Heart right ventricle (tissue), 16 donors: Measurements from ENCODE around the gene MAN1C1. TPM values are rescaled to one million over a fixed set of nuclear protein-coding genes. Genes with fewer than 3 reads are reported as not detected.

Experiments used
- ATAC-seq, 8 donors: fragments of 200-7000 bp; cut with Tn5 transposase; one replicate each; pipeline ENCODE4 v1.9.1; 2020; ENCODE audit warnings: mild to moderate bottlenecking in 8 of 8, moderate library complexity in 8 of 8, moderate number of reproducible peaks in 1 of 8
- DNase-seq, 2 donors: peaks; one replicate each; pipeline ENCODE4 v3.0.0-alpha.2; 2020
- H3K27ac ChIP-seq, 10 donors: fragments of 200-600 bp; sonication (generic) in 2 of 10; one replicate each; pipeline versions ENCODE4 v1.5.0 to v1.8.0; 2020 to 2022; ENCODE audit warnings: mild to moderate bottlenecking in 3 of 10
- H3K27me3 ChIP-seq, 7 donors: fragments of 200-600 bp; one replicate each; pipeline ENCODE4 v1.8.0; 2021 to 2022; ENCODE audit warnings: mild to moderate bottlenecking in 2 of 7
- H3K36me3 ChIP-seq, 9 donors: fragments of 200-600 bp; sonication (generic) in 1 of 9; one replicate each; pipeline versions ENCODE4 v1.5.0 to v1.8.0; 2020 to 2022; ENCODE audit warnings: mild to moderate bottlenecking in 2 of 9
- H3K4me1 ChIP-seq, 9 donors: fragments of 200-600 bp; sonication (generic) in 1 of 9; one replicate each; pipeline versions ENCODE4 v1.5.0 to v1.8.0; 2020 to 2022; ENCODE audit warnings: mild to moderate bottlenecking in 4 of 9
- H3K4me3 ChIP-seq, 10 donors: fragments of 200-600 bp; sonication (generic) in 2 of 10; one replicate each; pipeline versions ENCODE4 v1.5.0 to v1.8.0; 2020 to 2022; ENCODE audit warnings: mild to moderate bottlenecking in 7 of 10, moderate library complexity in 2 of 10
- H3K9me3 ChIP-seq, 11 donors: fragments of 200-600 bp in 10 of 11; sonication (generic) in 2 of 11; one replicate each; pipeline versions ENCODE4 v1.5.0 to v1.8.0; 2013 to 2022; ENCODE audit warnings: mild to moderate bottlenecking in 2 of 11, control low read depth in 1 of 11, moderate library complexity in 1 of 11
- CTCF ChIP-seq, 9 donors: fragments of 200-600 bp; sonication (generic) in 2 of 9; IDR thresholded peaks; one replicate each; pipeline versions ENCODE4 v1.5.0 to v1.8.0; 2021 to 2022; ENCODE audit warnings: antibody characterized with exemption in 9 of 9, mild to moderate bottlenecking in 5 of 9, moderate library complexity in 1 of 9
- WGBS, 2 donors: extraction: QIAGEN DNeasy Blood & Tissue Kit; methylation state at CpG; one replicate each; pipeline ENCODE4 v1.1.7; 2013; ENCODE audit warnings: inconsistent platforms in 1 of 2; 5-methylcytosine and 5-hydroxymethylcytosine counted together
- intact Hi-C, 10 donors: fragments of 100-400 bp; cut with DNase I; formaldehyde crosslinking; loops; one replicate each; pipeline versions ENCODE4 v1.11.1 to v1.14.2; 2022
- polyA plus RNA-seq, 2 donors: library from polyadenylated mRNA; stranded (reverse); fragments of 200-250 nt; gene quantifications; one replicate each; pipeline ENCODE4 v1.2.3, GENCODE V29; 2013
- total RNA-seq, 10 donors: library from RNA; stranded (reverse); fragmentation: NEBNext Ultra II Directional in 3 of 10; extraction: Animal tissue kit (Norgen Biotek cat#: 25700) in 3 of 10; gene quantifications; one replicate each; pipeline versions ENCODE4 v1.2.1 to v1.2.4, GENCODE V29; 2021 to 2023
- donor health status: Arrhythmogenic right ventricular cardiomyopathy.
- donor health status: ischemic (EF 13 %, LVEDD 7.1; RV severe dilation, severe dysfunction).
- donor health status: healthy with polysubstance abuse.
- donor health status: DM: no; HTN: yes; CAD: no.
- donor health status: DM: no; HTN: no; CAD: no.
- donor health status: ischemic (EF 25% LVEDD 6.9; RV normal size, moderate dysfunction).
- donor health status: ischemic (EF 25% LVEDD 5.7; RV mildly dilated, moderate dysfunction).
- donor health status: healthy.
- donor health status: DM: yes; HTN: yes; CAD: no.
- donor health status: Ischemic cardiomyopathy.
- donor health status: ischemic (EF 35%, LVEDD 5.7; RV mildly dilated, moderate dysfunction).
- donor health status: nonischemic (EF 11% LVEDD 7.7; RV severe dilation, severe dysfunction).
- donor health status: DM: yes; HTN: yes; CAD: no.
- donor health status: PGD.
- donor health status: ischemic (EF 29% LVEDD 5.4; RV normal size, mild dysfunction).
- donor health status: nonischemic (EF 23%, LVEDD 6.1; RV moderate dilation, normal function).

Gene MAN1C1
- total and polyA plus RNA-seq, 12 donors = 9.7 to 23.4 (median 13.4) TPM

GRCh38 chr1:25740071-25740470 is 123.5 kb downstream of the MAN1C1 start:
- Histone ChIP-seq H3K27ac (no peak overlapping the region), H3K36me3 (no peaks in the 10 kb centered on the region), H3K9me3 (peaks cover 0 to 8% (median 3%) of the 10 kb centered on the region in 11 donors), H3K27me3 (no peaks in the 10 kb centered on the region), H3K4me1 (peaks cover 17 to 64% (median 44%) of the 10 kb centered on the region in 9 donors), H3K4me3 (no peak overlapping the region)
- ATAC-seq (no peak), DNase-seq (no peak)
- WGBS, 2 donors = 94 to 98% methylated on average over 10 of the region's 10 CpGs
- intact Hi-C loops = loop anchor here in 7 of 10 donors (5.0 to 10.0 kb wide), 7 partner anchors 38 to 125 kb away; partner anchors contain the start of gene MAN1C1 (in 2 of the 7)
- no peak for TF ChIP-seq CTCF (IDR thresholded peaks at IDR 0.05)

DNA sequence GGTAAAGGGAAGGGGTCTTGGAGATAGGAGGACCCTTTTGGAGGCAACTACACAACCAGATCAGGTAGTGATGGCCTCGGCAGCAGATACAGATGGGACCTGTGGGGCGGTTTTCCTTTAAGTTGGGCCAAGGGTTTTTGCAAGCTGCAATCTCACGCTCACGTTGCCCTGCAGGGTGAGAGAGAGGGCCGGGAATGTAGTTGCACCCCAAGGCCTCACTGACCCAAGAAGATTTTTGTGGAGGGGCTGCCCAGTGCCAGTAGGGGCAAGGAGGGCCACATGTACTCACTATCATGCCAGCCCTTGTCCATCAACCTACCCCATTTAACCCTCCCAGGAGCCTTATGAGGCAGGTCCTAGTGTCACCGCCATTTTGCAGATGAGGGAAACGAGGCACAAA is 125.7 kb downstream of the MAN1C1 start:
- ATAC-seq (no peak), DNase-seq (no peak)
- Histone ChIP-seq H3K36me3 (no peaks in the 10 kb centered on the region), H3K4me1 (peaks cover 12 to 50% (median 33%) of the 10 kb centered on the region in 9 donors), H3K4me3 (no peak overlapping the region), H3K27ac (peak overlapping the region in 9 of 10 donors; percentile 81 to 95 (median 91)), H3K27me3 (no peaks in the 10 kb centered on the region), H3K9me3 (peaks cover 0 to 8% (median 3%) of the 10 kb centered on the region in 11 donors)
- no peak for TF ChIP-seq CTCF (IDR thresholded peaks at IDR 0.05)
- 90 to 97% methylated on average over 7 of the region's 7 CpGs for WGBS, 2 donors
- intact Hi-C loops = loop anchor here in 8 of 10 donors (2.0 to 10.0 kb wide), 9 partner anchors 40 to 134 kb away; partner anchors contain the start of gene MAN1C1 (in 5 of the 8)

GRCh38 chr1:25743164-25744139 is 126.9 kb downstream of the MAN1C1 start:
- Histone ChIP-seq H3K36me3 (no peaks in the 10 kb centered on the region), H3K27me3 (no peaks in the 10 kb centered on the region), H3K27ac (peak overlapping the region; percentile 69 to 95 (median 90)), H3K4me3 (peak overlapping the region in 2 of 10 donors; percentile 4 to 11), H3K4me1 (peaks cover 12 to 47% (median 33%) of the 10 kb centered on the region in 9 donors), H3K9me3 (peaks cover 0 to 5% (median under 1%) of the 10 kb centered on the region in 11 donors)
- 15 to 25% methylated on average over 17 of the region's 17 CpGs for WGBS, 2 donors
- no peak for TF ChIP-seq CTCF (IDR thresholded peaks at IDR 0.05)
- intact Hi-C loops = loop anchor here in 8 of 10 donors (2.0 to 10.0 kb wide), 10 partner anchors 39 to 135 kb away; partner anchors contain the start of gene MAN1C1 (in 7 of the 8)
- ATAC-seq (peak; percentile 87 to 95 (median 92)), DNase-seq (peak; percentile 92 to 93)

DNA sequence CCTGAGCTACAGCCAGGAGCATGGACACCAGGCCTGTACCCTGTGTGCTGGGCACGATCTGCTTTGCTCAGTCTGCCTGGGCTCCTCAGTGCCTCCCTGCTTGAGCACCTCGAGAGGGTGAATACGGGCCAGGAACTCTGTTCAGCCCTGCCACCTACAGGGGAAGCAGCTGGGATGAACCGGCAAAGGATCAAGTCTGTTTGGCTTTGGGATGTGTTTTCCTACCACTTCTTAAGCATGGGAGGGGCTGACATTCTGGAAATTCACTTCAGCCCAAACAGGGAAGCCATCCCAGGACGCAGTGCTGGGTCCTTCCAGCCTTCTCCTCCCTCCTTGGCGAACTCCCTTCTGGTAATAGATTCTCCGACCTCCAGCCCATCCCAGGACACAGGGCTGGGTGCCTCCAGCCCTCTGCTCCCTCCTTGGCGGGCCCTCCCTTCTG is 127.6 kb downstream of the MAN1C1 start:
- ATAC-seq = peak; percentile 71 to 91 (median 88)
- H3K4me1 ChIP-seq = peaks cover 12 to 47% (median 33%) of the 10 kb centered on the region in 9 donors

More for the DNA sequence above, 127.6 kb downstream of the MAN1C1 start:
- TF ChIP-seq CTCF (IDR thresholded peaks at IDR 0.05) = peak; percentile 9 to 74 (median 49)
- WGBS, 2 donors = 16 to 22% methylated on average over 8 of the region's 8 CpGs
- H3K27me3 ChIP-seq = no peaks in the 10 kb centered on the region
- peak overlapping the region in 2 of 10 donors; percentile 4 to 11 for H3K4me3 ChIP-seq
- H3K9me3 ChIP-seq = no peaks in the 10 kb centered on the region
- peaks cover 0 to 2% (median 0%) of the 10 kb centered on the region in 9 donors for H3K36me3 ChIP-seq
- peak; percentile 68 to 78 for DNase-seq
- intact Hi-C loops = loop anchor here in 8 of 10 donors (2.0 to 10.0 kb wide), 10 partner anchors 38 to 135 kb away; partner anchors contain the start of gene MAN1C1 (in 4 of the 8)
- peak overlapping the region; percentile 69 to 95 (median 90) for H3K27ac ChIP-seq
